GM21576 (cell line): ENCODE data around the gene TAF3.

Source experiments
- ATAC-seq: cut with Tn5 transposase; IDR thresholded peaks from one replicate; pipeline ENCODE4 v1.9.1; 2021; ENCODE audit warnings: mild to moderate bottlenecking, moderate library complexity; ENCODE audit not compliant: unreplicated experiment

TAF3 gene

DNA sequence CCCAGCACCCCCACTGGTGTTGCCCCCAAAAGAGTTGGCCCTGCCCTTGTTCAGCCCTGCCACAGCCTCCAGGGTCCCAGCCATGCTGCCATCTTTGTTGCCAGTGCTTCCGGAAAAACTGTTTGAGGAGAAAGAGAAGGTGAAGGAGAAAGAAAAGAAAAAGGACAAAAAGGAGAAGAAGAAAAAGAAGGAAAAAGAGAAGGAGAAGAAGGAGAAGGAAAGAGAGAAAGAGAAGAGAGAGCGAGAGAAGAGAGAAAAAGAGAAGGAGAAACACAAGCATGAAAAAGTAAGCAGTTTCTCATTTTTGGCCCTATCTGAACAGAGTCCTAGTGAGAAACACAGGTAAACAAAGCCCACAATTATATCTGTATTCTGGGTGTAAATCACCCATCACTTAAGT, 147.2 kb downstream of the TAF3 start:
- ATAC-seq, result no peak

DNA sequence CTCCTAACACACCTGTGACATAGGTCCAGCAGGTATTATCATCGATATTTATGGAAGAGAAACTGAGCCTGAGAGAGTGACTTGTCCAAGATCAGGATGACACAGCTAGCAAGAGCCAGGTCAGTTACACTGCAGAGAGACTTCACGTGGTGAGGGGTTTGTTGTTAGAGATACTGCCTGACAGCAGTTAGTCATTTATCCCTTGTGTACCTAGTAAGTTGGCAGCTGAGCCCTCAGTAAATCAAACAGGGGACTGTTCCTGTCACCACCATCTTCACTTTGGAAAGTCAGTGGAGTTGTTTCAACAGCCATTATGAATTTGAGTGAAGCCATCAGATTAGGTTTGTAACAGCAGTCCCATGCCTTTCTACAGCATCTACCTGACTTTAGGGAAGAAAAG, 148.7 kb downstream of the TAF3 start:
- ATAC-seq, result no peak

DNA sequence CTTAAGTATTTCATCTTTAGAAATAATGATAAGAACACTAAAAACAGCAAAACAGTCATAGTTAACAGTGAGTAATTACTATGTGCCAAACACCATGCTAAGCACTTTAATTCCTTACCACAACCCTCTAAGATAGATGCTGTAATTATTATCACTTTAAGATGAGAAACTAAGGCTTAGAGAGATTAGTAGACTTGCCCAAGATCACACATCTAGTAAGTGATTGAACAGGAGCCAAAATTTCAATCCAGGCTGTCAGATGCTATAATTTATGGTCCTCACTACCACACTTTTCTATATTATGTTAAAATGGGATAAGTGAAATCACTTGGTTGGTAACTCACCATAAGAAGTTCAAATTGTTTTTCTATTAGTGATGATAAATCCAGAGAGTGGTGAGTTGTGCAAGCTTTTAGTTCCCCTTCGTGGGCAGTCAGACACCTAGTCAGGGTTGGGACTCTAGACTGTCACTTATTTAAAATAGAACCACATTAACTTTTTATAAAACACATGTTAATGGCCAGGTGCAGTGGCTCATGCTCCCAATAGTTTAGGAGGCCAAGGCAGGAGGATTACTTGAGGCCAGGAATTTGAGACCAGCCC, 150.3 kb downstream of the TAF3 start:
- ATAC-seq, result no peak

DNA sequence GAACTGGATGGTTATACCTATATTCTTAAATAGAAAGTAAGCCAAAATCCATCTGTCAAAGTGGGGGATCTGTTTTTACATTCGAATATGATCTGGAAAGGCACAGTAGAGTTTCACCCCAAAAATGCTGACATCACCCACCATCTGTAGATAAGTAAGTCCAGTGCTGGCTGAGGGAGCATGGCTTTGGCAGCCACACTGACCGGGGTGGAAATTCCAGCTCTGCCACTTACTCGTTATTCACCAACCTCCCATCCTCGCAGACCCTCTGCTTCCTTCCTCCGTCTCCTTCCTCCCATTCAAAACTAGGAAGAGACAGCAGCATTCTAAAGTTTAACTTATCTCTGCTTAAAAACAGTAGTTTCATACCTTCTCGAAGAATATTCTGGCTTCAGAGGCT, 151.3 kb downstream of the TAF3 start:
- no peak for ATAC-seq

DNA sequence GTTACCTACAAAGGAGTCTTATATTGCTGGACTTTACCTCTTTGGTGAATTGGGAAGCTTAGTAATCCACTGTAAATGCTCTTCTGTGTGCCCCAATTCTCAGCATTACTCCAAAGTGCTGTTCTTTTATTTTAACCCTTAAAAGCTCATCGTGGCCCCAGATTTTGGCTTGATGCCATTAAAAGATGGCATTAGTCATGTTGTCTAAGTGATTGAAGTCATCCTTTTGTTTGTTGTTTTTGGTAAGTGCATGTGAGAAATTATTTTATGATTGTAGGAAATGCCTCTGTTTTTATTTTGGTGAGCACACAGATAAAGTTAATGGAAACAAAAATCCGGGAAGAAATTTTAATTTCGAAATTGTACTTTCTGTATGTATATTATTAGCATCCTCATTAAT, 153.6 kb downstream of the TAF3 start:
- no peak for ATAC-seq

DNA sequence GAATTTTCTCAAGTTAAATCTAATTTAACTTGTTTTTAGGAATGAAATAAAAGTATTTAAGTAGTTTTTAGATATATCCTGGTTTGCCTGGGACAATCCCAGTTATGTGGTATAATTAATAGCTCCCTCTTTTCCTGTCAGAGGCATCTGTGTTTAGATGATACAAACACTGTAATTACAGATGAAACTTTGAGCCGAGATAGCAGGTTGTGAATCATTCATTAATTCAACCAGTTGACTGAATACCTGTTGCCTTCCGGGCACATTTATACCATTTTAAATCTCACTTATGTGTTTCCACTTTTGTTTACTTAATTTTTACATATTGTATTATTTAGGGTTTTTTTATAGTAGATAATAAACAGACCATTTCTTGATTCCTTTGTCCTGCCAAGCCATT, 154.1 kb downstream of the TAF3 start:
- no peak for ATAC-seq

DNA sequence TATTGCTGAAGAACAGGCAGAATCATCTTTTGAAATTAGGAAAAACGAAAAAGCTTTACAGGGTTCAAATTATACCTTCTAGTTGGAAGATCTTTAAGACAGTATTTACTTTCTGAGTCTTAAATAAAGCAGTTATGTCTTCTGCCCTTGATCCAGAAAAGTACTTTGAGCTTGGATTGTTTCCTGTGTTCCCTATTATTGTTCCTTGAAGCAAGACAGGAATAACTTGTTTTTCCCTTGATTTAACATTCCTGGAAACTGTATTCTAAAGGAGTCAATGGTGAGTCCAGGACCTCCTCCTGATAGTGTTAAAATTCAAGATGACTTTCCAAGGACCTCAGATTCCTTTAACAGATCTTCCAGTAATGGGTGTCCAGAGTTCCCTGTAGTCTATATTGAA, 161.9 kb downstream of the TAF3 start:
- ATAC-seq, result no peak

DNA sequence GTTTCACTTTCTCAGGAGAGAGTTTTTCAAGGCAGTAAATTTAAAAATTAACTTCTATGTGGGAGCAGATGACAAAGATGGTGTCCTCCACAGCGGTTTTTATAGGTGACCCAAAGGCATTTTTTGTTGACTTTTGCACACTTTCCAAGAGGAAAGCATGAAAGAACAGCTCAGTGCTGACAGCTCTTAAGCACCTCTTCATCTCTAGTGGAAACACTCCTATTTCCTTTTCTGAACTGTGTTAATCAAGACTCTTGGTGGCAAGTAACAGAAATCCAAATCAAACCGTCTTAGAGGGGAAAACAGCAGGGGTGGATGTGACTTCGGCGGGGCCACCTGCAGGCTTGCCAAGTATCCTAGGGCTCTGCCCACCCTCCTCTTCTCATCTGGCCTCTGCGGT, 164.4 kb downstream of the TAF3 start:
- no peak for ATAC-seq

DNA sequence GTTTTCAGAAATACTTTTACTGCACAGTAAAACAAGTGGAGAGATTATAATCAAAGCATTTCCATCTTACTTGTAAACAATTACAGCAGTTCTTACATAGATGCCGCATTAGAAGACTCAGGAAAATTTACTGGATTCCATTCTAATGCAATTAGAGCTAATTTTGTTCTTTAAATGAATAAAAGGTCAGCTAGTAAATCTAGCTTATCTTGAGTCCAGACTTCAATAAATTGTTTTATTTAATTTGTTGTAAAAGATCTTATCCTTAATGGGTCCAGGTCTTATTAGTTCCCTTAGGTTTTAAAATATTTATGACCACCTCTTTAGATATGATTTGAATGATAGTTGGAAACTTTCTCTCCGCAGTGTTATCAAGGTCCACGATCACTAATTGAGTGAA, 166.0 kb downstream of the TAF3 start:
- ATAC-seq, result no peak

DNA sequence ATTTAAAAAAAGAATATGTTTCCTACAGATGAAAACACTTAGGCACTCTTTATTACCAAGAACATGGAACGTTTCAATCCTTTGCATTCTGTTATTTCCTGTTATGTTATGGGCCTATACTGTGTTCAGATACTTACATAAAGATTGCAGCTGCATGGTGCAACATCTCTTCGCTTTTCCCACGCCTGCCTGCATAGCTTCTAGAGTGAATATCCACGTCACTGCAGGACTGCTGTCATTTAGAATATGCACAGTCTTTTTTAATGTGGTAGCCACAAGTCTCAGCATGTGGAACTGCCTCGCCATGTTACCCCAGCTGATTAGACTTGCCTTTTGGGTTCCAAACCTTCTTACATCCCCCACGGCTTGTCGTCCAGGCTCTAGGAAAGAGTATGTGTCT, 166.6 kb downstream of the TAF3 start:
- no peak for ATAC-seq

DNA sequence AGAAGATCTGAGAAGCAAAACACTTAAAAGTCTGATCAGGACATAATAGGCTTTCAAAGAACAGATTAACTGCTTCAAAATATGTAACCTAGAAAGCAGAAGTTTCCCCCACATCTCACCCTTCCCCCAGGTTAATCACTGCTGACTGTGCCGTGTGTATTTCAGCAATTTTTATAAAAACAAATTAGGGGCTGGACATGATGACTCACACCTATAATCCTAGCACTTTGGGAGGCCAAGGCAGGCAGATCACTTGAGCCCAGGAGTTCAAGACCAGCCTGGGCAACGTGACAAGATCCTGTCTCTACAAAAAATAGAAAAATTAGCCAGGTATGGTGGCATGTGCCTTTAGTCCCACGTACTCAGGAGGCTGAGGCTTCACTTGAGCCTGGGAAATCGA, 168.5 kb downstream of the TAF3 start:
- no peak for ATAC-seq

DNA sequence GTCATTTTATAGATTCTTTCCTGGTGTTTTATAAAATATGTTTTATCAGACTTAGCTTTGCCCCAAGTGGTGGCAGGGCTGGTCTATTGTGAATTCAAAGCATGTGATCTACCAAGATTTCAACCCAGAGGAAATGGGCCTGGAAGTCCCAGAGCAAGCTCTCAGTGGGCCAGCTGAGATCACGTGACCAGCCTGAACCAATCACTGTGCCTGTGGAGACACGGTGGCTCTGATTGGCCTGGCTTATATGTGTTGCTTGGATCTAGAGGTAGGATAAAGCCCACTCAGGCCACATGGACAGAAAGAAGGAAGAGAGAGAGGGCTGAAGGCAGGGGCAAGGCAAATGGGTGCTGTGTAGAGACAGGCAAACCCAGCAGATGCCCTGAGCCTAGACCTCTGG, 170.7 kb downstream of the TAF3 start:
- no peak for ATAC-seq

DNA sequence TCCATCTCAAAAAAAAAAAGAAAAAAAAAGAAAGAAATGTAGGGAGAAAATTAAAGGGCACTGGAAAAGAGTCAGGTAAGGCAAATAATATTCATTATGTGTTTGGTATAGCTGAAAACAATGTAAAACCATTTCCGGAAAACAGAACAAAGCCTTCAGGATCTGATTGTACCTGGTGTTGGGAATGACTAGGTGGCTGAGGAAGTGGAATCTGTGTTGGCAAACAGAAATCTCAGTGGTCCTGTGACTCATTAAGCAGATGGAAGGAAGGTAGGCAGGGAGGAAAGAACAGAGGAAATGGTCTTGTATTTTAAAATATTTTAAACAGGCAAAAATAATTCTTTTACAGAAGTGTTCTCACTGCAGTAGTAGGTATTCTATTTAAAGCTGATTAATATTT, 180.5 kb downstream of the TAF3 start:
- ATAC-seq, result no peak

DNA sequence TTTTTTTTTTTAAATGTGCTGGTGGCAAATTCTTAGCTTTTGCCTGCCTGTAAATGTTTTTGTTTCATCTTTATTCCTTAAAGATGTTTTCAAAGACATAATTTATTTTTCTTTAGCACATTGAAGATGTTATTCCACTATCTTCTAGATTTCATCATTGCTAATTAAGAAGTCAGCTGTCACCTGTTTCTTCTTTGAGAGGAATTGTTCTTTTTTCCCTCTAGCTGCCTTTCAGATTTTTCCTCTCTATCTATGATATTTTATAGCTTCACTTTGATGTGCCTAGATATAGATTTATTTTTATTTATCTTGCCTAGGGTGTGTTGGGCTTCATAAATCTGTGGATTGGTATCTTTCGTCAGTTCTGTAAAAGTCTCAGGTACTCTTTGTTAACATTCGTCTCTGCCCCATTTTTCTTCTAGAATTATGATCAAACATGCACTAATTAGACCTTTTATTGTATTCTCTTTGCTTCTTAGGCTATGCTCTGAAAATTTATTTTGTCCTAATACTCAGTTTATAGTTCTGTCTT, 186.2 kb downstream of the TAF3 start:
- no peak for ATAC-seq

DNA sequence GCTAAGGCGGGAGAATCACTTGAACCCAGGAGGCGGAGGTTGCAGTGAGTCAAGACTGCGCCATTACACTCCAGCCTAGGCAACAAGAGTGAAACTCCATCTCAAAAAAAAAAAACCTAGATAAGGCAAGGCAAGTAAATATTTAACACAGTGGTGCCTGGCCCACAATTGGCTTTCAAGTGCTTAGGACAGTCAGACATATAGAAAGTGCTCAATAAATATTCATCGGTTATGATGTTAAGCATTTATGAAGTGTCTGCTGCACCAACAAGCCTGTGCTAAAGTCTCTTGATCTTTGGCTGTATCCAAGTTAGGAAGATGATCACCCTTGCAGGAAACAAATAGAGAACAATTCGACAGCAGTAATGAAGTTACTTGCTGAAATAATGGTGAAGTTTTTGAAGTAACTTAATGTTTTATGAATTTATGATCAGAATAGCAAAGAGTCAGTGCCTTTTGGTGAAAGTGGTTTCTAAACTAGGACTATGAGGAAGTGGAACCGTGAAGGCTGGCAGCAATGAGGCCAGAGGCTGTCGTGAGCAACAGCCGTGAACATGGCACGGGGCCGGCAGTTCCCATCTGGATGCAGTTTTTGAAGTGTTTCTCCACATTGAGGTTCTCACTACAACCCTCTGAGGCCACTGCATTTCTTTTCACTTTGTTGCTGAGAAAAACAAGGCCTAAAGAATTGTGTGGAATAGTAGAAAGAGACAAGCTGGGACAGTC, 188.1 kb downstream of the TAF3 start:
- peak; percentile 50 for ATAC-seq

DNA sequence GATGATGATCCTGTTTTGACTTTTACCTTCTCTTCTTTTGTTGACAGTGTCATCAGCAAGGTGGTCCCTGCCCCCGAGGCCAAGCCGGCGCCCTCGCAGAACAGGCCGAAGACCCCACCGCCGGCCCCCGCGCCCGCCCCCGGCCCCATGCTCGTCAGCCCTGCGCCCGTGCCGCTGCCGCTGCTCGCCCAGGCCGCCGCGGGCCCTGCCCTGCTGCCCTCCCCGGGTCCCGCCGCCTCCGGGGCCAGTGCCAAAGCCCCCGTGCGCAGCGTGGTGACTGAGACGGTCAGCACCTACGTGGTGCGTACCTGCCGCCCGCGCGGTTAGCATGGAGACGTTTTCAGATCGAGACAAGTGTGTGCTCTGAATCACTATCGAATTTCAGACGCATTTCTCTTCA, 190.7 kb downstream of the TAF3 start:
- no peak for ATAC-seq

DNA sequence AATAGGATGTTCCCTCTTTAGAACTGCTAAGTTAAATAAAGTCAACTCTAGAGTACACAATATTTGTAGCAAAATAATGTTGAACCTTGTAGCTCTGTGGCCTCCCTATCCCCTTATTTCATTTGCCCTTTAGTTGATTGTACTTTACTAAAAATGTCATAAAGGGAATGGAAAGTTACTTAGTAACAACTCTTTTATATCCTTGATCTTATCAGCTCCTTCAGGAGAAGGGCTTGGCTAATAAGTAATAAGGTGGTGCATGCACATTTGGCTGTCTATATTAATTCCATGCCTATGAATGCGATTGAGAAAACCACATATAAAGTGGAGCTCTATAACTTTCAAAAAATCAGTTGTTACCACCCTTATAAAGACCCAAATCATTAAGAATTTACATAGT, 194.7 kb downstream of the TAF3 start:
- ATAC-seq, result no peak

DNA sequence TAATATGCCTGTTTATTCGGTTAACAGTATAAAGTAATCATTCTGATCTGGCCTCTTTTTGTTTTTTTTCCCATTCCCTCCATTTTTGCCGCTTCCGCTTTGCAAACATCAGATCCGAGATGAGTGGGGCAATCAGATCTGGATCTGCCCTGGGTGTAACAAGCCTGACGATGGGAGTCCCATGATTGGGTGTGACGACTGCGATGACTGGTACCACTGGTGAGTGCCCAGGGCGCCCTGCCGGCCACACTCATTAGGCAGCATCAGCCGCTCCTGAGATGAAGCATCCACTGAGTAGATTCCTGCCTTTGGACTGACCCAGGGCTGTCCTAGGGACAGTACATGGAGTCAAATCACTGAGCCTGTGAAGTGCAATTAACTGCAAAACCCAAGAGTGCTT, 195.3 kb downstream of the TAF3 start:
- no peak for ATAC-seq

DNA sequence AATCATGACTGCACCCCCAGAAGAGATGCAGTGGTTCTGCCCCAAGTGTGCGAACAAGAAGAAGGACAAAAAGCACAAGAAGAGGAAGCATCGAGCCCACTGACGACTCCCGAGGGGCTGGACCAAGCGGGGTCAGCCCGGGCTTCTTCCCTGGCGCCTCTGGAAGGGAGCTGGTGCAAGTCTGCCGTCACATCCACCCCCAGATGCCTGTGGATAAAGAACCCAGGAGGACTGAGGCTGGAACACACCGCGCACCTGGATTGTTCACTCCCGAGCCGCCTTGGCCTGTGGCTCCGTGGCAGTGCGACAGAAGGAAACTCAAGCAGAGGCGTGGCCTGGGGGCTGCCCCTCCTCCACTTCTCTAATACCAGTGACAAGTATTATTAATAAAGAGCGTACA, 196.3 kb downstream of the TAF3 start:
- ATAC-seq, result no peak

DNA sequence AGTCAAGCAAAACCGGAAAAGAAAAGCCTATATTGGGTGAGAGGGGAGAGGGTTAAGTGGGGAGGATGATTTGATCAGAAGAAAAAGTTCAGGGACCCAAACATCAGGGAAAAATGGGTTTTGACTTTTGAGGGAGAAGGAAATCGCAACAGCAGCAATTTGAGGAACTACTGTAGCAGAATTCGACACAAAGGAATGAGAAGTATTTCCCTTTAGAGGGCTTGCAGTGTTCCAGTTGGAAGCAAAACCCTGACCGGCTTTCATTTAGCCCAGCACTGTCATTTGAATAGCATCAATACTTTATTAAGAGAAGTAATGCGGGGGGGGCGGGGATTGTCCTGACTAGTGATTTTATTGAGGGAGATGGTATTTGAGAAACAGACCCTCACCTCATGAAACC, 199.0 kb downstream of the TAF3 start:
- ATAC-seq, result no peak

DNA sequence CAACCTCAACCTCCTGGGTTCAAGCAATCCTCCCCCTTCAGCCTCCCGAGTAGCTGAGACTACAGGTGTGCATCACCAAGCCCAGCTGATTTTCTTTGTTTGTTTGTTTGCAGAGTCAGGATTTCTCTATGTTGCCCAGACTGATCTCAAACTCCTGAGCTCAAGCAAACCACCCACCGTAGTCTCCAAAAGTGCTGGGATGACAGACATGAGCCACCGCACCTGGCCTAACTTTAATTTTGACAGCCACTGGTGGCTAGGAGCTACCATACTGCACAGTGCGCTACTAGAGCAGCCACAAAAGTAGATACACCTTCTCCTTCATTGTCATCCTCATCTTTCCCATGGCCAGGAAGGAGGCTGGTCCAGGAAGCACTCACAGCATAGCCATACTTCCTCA, 205.0 kb downstream of the TAF3 start:
- ATAC-seq, result no peak

DNA sequence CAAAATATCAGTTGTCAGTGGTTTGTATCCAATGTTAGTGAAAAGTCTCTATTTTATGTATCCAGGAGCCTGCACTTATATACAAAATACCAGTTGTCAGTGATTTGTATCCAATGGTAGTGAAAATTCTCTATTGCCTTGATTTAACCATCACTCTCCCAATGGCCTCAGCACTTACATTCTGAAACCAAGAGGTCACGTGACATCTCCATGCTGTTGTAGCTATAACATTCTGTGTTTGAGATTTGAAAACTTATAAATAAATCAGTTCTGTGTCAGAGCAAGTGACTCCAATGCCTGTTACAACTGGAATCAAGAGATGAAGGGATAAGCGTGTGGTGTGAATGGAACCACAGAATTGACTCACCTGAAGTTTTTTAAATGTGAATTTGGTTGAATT, 205.5 kb downstream of the TAF3 start:
- ATAC-seq, result no peak
